ENCODE data around the gene DEFB113. TPM values are rescaled to one million over a fixed set of nuclear protein-coding genes. Genes with fewer than 3 reads are reported as not detected.

The DEFB113 gene
- total RNA-seq, 2 donors from 2014 or later: not detected

DNA sequence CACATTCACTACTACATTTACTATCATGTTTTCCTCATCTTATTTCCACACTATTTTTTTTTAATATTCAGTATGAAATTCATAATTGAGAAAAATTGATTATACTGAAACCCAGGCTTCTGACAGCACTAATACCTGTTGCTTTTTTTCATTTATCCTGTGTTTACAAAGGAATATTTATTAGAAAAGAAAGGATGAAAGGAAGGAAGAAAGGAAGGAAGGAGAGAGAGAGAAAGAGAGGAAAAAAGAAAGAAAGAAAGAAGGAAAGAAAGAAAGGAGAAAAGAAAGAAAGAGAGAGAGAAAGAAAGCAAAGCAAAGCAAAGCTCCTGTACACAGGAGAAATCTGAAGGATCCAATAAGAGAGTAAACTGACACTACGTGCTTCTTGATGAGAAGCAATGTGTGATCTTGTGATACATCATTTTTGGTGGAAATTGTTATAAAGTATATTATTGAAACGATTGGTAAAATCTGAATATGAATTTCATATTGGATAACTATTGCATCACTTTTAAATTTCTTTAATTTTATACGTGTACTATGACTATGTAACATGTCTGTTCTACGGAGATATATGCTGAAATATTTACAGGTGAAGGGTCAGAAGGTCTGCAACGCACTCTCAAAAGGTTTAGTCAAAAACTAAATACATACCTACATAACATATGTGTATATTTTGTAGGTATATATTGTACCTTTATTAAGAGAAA is 49.3 kb downstream of the DEFB113 start:
- H3K27me3 Mint-ChIP-seq: no peaks in the 10 kb centered on the region
- peaks cover 17% of the 10 kb centered on the region for H3K9me3 Mint-ChIP-seq
- no peak overlapping the region for H3K4me3 Mint-ChIP-seq
- DNase-seq (ENCODE audit: low spot score): no peak
- H3K4me1 Mint-ChIP-seq (ENCODE audit: low read depth in 2 of 2): no peaks in the 10 kb centered on the region
- peaks cover under 1% of the 10 kb centered on the region for H3K36me3 Mint-ChIP-seq
- H3K27ac Mint-ChIP-seq: no peak overlapping the region
- ATAC-seq: no peak

DNA sequence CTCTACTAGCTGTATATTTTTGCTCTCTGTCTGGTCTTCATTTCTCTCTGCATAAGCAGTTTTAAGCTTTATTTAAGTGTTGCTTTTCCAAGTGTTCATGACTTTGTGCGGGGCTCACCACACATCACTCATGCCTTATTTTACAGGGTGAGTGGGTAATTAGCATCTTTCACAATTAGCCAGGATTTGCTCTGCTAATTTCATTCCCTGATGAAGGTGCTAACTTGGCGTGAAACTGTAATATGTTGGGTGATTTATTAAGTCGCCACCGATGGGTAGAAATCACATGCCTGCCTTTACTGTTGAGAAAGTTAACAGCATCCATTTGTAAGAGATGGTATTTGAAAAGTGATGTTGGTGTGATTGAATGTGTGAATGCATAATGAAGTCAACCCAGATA is 50.2 kb downstream of the DEFB113 start:
- Mint-ChIP-seq H3K27me3 (no peaks in the 10 kb centered on the region), H3K4me1 (ENCODE audit: low read depth in 2 of 2) (no peaks in the 10 kb centered on the region), H3K27ac (no peak overlapping the region), H3K36me3 (no peaks in the 10 kb centered on the region), H3K9me3 (peaks cover 17% of the 10 kb centered on the region), H3K4me3 (no peak overlapping the region)
- ATAC-seq: no peak
- no peak for DNase-seq (ENCODE audit: low spot score)

- Mint-ChIP-seq H3K4me3 (no peak overlapping the region), H3K9me3 (peaks cover 17% of the 10 kb centered on the region), H3K4me1 (ENCODE audit: low read depth in 2 of 2) (no peaks in the 10 kb centered on the region), H3K27me3 (no peaks in the 10 kb centered on the region), H3K36me3 (no peaks in the 10 kb centered on the region), H3K27ac (no peak overlapping the region)
- DNase-seq (ENCODE audit: low spot score) (no peak), ATAC-seq (no peak)
These were observed 50.6 kb downstream of the DEFB113 start for GRCh38 chr6:49918787-49919186.

Other genes starting within 250 kb of the DEFB113 start
- gene CRISP3, start 225.2 kb downstream of the DEFB113 start, total RNA-seq: not detected
- not detected for gene PGK2, start 182.3 kb downstream of the DEFB113 start, total RNA-seq
- not detected for gene CRISP1, start 103.1 kb downstream of the DEFB113 start, total RNA-seq
- gene DEFB114, start 5.5 kb downstream of the DEFB113 start, total RNA-seq: not detected
- not detected for gene DEFB110, start 52.4 kb upstream of the DEFB113 start, total RNA-seq
- not detected for gene DEFB112, start 80.3 kb upstream of the DEFB113 start, total RNA-seq